SKM-1 treated with dmso at 0.1 percent for 144 hours (cell line): ENCODE results near the gene STC2.

Source experiments
- DNase-seq: peaks from one replicate; lab custom pipeline; 2025; ENCODE audit not compliant: unreplicated experiment; lab: John Stamatoyannopoulos, UW

The STC2 gene

DNA sequence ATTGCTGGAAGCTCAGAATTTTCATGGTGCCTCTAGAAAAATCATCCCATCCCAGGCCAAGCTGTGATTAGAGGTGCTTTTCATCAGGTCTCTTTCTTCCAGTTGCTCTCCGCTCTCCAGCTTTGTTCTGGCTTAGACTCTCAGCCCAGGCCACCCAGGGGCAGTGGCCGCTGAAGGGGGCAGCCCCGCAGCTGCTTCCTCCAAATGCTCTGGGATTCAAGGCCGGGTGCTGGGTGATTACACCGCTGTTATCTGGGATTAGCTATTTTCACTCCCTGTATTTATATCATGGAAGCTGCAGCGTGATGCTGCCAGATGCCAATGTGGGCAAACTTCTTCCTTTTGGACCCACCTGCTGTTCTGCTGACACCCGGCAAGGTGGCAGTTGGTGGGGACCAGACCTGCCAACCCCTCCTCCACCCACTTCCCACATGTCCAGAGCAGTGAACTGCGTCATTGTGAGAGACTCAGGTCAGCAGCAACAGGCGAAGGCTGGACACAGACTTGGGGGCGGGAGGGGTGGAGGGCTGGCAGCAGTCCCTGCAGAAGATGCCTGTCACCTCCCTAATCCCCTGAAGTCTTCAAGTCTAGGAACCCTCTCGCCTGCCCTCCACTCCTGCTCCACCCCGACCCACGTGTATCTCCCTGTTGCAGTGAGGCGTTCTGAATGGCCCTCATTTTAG is 59.3 kb downstream of the STC2 start:
- no peak for DNase-seq

DNA sequence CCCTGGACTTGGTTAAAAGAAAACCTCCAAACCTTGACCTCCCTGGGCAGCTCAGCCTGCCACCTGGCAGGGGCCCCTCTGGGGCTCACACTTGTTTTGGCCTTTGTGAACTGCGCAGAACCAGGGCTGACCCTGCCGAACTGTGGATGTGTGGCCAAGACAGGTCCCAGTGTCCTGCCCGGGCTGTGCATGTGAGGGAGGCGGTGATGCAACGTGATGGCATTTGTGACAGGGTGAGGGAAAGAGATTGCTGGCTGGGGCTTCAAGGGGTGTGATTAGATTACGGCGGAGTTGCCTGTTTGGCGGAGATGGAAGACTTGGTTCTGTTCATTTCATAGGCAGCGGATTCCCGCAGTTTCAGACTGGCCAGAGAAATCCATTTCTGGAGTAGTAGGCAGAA is 62.8 kb downstream of the STC2 start:
- no peak for DNase-seq
